GM12875 (cell line): Measurements from ENCODE around the gene SFRP2.

Source experiments
- H3K4me3 ChIP-seq: one replicate; pipeline ENCODE4 v1.5.1; 2011; ENCODE audit warnings: low read depth, low read length, control low read depth
- TF ChIP-seq, protein P1 (sequence below): IDR thresholded peaks from 2 replicates; pipeline ENCODE4 v1.5.1; 2011; ENCODE audit warnings: low read depth, mild to moderate bottlenecking, control low read depth, inconsistent platforms, low read length, moderate library complexity, borderline replicate concordance; ENCODE audit not compliant: insufficient read depth

Gene SFRP2

GRCh38 chr4:153759407-153760316 is 29.2 kb downstream of the SFRP2 start, which contains the start of gene RNF175:
RNF175 (minus strand) TSS chr4:153760024; CDS start chr4:153759862, 162 bp downstream.
- TF ChIP-seq, protein P1, sequence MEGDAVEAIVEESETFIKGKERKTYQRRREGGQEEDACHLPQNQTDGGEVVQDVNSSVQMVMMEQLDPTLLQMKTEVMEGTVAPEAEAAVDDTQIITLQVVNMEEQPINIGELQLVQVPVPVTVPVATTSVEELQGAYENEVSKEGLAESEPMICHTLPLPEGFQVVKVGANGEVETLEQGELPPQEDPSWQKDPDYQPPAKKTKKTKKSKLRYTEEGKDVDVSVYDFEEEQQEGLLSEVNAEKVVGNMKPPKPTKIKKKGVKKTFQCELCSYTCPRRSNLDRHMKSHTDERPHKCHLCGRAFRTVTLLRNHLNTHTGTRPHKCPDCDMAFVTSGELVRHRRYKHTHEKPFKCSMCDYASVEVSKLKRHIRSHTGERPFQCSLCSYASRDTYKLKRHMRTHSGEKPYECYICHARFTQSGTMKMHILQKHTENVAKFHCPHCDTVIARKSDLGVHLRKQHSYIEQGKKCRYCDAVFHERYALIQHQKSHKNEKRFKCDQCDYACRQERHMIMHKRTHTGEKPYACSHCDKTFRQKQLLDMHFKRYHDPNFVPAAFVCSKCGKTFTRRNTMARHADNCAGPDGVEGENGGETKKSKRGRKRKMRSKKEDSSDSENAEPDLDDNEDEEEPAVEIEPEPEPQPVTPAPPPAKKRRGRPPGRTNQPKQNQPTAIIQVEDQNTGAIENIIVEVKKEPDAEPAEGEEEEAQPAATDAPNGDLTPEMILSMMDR, result no peak
- no peak within 1 kb of the TSS for H3K4me3 ChIP-seq

DNA sequence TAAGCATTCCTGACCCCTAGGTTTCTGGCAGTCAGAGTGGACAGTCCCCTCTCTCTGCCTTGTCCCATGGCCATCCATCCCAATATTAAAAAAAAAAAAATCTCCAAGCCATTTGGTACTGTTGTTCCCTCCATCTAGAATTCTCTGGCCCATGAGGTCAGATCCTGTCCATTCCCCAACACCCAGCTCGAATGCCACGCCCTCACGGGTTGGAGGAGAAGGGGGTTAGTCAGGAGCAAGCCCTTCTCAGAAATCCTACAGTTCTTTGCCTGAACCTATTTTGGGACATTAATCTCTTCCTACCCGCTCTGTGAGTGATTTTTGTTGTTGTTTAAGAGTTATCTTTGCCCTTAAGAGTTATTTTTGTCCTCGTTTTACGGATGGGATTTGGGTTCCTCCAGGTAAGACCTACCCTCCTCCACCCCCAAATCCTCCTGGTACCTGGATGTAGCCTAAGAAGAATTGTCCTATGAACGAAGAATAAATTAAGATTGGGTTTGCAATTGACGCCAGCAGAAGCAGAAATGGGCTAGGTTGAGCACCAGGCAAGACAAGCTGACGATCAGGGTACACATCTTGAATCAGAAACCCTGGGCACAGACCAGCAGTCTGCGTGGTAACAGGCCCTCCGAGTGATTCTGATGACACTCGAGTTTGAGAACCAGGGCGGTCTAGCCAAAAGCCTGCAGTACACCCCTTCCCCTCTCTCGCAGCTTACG is 30.0 kb downstream of the SFRP2 start:
- TF ChIP-seq, protein P1, result no peak
- H3K4me3 ChIP-seq, result no peak overlapping the region

DNA sequence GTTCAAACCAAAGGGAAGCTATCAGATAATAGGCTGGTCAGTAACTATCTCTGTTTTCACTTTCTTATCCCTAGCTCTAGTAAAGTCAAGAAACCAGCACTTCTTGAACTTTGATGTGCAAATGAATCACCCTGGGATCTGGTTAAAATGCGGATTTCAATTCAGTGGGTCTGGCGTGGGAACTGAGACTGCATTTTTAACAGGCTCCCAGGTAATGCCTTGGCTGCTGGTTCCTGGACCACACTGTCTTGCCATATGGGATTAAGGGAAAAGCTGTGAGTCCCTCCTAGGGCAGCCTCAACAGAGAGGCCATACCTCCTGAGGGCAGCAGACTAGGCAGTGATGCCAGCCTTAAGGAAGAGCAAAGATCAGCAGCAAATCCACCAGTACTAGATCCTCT is 30.7 kb downstream of the SFRP2 start:
- TF ChIP-seq, protein P1, result no peak

DNA sequence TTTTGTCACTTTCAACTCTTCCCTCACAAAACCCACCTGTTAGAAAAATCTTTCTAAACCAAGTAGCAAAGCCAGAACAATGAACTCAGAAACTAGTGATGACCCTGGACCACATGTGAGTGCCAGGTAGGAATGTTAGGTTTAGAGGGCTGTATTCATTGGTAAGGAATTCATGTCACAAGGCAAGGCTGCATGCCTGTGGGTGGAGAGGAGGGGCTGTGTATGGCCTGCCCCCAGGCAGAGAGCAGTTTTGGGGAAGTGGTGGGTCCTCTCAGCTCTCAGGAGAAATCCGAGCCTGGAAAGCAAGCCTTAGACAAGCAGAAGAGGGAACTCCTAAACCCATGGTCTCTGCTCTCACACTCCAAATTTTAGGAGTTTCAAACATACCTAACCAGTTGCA is 31.5 kb downstream of the SFRP2 start:
- H3K4me3 ChIP-seq, result no peak overlapping the region
- TF ChIP-seq, protein P1, result no peak

More for the DNA sequence above, 30.7 kb downstream of the SFRP2 start:
- H3K4me3 ChIP-seq, result no peak overlapping the region

DNA sequence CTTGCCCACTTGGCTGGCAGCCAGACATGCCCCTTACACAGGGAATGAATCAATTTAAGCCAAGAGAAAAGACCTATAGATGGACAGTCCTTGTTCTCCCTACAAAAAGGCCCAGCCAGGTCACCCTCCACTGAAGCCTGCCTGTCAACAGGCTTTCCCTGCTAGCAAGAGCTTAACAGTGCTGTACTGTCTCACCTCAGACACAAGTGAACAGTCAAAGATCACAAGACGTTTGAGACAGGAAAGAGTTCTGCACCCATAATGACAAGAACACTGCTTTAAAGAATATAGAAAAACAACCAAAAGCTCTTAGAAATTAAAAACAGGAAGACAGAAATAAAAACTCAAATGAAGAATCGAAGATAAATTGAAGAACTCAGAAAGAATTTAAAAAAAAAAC is 33.7 kb downstream of the SFRP2 start:
- H3K4me3 ChIP-seq, result no peak overlapping the region
- TF ChIP-seq, protein P1, result no peak

- TF ChIP-seq, protein P1, result peak; percentile 69
- no peak overlapping the region for H3K4me3 ChIP-seq
These were observed 38.6 kb downstream of the SFRP2 start for GRCh38 chr4:153750197-153750817.
